Naive B cell (primary cell): ENCODE data around the gene TLCD5. TPM values are rescaled to one million over a fixed set of nuclear protein-coding genes. Genes with fewer than 3 reads are reported as not detected.

Experiments used
- ATAC-seq, 2 donors: fragments of 150-1000 bp; cut with Tn5 transposase; 2 replicates each; pipeline ENCODE4 v1.10.0; 2021; ENCODE audit warnings: low read depth in 2 of 2, mild to moderate bottlenecking in 2 of 2, moderate library complexity in 2 of 2
- DNase-seq: peaks from one replicate; pipeline ENCODE4 v3.0.0; 2022
- H3K27ac Mint-ChIP-seq, 6 donors: one replicate each; pipeline ENCODE4 v1.8.0; 2020 to 2022; ENCODE audit warnings: mild to moderate bottlenecking in 6 of 6, mixed read lengths in 6 of 6, moderate library complexity in 5 of 6, inconsistent platforms in 2 of 6
- H3K27me3 Mint-ChIP-seq, 3 donors: one replicate each; pipeline ENCODE4 v1.8.0; 2021 to 2022; ENCODE audit warnings: mixed read lengths in 3 of 3, mild to moderate bottlenecking in 1 of 3
- H3K36me3 Mint-ChIP-seq, 2 donors: one replicate each; pipeline ENCODE4 v1.8.0; 2020 to 2022; ENCODE audit warnings: mixed read lengths in 2 of 2, inconsistent platforms in 1 of 2, mild to moderate bottlenecking in 1 of 2
- H3K4me1 Mint-ChIP-seq, 3 donors: one replicate each; pipeline ENCODE4 v1.8.0; 2020 to 2022; ENCODE audit warnings: mixed read lengths in 3 of 3, inconsistent platforms in 1 of 3, mild to moderate bottlenecking in 1 of 3, moderate library complexity in 1 of 3
- H3K4me3 Mint-ChIP-seq, 8 donors: one replicate each; pipeline ENCODE4 v1.8.0; 2020 to 2022; ENCODE audit warnings: mild to moderate bottlenecking in 8 of 8, mixed read lengths in 8 of 8, moderate library complexity in 8 of 8, inconsistent platforms in 2 of 8
- H3K9me3 Mint-ChIP-seq, 7 donors: one replicate each; pipeline ENCODE4 v1.8.0; 2020 to 2022; ENCODE audit warnings: mixed read lengths in 7 of 7, mild to moderate bottlenecking in 5 of 7, inconsistent platforms in 2 of 7, moderate library complexity in 1 of 7
- polyA plus RNA-seq, 6 donors: library from polyadenylated mRNA; unstranded; fragments of 300-500 nt; fragmentation: Illumina TruSeq; gene quantifications; one replicate each; pipeline ENCODE4 v1.2.3, GENCODE V29; 2021; ENCODE audit warnings: low read depth in 6 of 6

TLCD5 gene
- not detected for polyA plus RNA-seq

DNA sequence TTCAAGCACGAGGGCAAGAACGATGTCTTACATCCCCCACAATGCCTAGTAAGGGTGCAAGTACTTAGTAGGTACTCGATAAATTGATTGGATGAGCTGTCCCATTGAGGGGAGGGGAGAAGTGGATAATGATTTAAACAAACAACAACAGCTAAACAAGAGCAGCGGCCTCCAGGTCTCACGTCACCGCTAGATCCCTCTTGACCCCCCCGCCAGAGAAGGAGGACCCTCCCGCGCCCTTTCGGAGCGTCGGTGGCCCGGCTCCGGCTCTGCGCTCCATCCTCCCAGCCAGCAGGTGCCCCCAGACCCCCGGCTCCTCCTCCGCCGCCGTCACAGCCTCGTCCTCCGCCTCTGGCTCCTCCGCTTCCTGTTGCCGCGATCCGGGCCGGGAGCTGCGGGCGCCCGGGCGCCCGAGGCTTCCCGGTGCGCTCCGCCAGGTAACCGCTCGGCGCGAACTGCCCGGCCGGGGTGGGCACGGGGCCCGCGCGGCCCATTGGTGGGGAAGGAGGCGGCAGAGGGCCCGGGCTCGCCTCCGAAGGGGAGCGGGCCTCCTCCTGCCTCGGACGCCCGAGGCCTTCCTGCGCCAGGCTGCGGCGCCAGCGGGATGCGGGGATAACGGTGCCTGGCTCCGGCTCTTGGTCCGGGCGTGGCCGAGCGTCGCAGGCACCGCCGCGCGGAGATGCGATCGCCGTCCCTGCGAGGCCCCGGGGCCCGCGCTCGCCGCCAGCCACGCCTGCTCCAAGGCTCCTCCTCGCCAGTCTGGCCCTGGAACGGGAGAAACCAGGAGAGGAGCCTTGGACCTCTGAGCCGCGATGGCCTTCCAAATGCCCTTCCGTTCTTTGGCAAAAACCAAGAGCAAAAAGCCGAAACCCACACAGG is at the start of gene TLCD5:
Gene TLCD5 (plus strand): TSS at position 368 of the 879 bp plus-strand sequence. CDS start 2,143 bp downstream, outside the sequence.
- ATAC-seq (peak; percentile 55 to 58), DNase-seq (no peak)
- peaks cover 79 to 80% (median 79%) of the 10 kb centered on the region in 3 donors for H3K27me3 Mint-ChIP-seq
- H3K4me3 Mint-ChIP-seq = peak within 1 kb of the TSS; percentile 59 to 87 (median 82)
- H3K27ac Mint-ChIP-seq = peak within 1 kb of the TSS in 2 of 6 donors; percentile 54 to 76
- peaks cover 6 to 16% (median 12%) of the 10 kb centered on the region in 3 donors for H3K4me1 Mint-ChIP-seq
- no peaks in the 10 kb centered on the region for H3K9me3 Mint-ChIP-seq
- no peaks in the 10 kb centered on the region for H3K36me3 Mint-ChIP-seq

DNA sequence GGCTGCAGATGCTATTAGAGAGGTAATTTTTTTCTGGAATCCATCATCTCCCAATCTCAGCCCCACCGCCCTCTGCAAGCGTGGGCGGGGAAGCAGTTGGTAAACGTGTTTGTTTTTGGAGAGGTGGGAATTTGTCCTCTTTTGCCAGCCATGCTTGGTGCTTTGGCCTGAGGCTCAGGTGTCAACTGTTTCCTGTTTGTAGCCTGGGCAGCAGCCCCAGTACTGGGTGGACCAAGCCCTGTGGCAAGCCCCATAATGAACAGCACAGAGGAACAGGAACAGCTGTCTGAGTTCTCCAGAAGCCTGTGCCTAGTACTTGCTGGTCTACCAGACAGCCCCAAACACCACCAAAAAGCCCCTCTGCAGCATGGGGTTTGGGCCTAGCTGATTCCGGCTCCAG is 45.6 kb upstream of the TLCD5 start:
- Mint-ChIP-seq H3K27me3 (peaks cover 15 to 24% (median 18%) of the 10 kb centered on the region in 3 donors), H3K4me1 (no peaks in the 10 kb centered on the region), H3K9me3 (peaks cover 0 to 2% (median 0%) of the 10 kb centered on the region in 7 donors), H3K36me3 (no peaks in the 10 kb centered on the region), H3K27ac (no peak overlapping the region), H3K4me3 (no peak overlapping the region)
- DNase-seq = no peak
- ATAC-seq = no peak

GRCh38 chr11:120280600-120281051 is 44.5 kb upstream of the TLCD5 start:
- peak overlapping the region in 1 of 6 donors; percentile 7 for H3K27ac Mint-ChIP-seq
- DNase-seq (no peak), ATAC-seq (no peak)
- H3K36me3 Mint-ChIP-seq = no peaks in the 10 kb centered on the region
- no peak overlapping the region for H3K4me3 Mint-ChIP-seq
- H3K9me3 Mint-ChIP-seq = peaks cover 0 to 1% (median 0%) of the 10 kb centered on the region in 7 donors
- H3K27me3 Mint-ChIP-seq = peaks cover 7 to 15% (median 14%) of the 10 kb centered on the region in 3 donors
- H3K4me1 Mint-ChIP-seq = no peaks in the 10 kb centered on the region

DNA sequence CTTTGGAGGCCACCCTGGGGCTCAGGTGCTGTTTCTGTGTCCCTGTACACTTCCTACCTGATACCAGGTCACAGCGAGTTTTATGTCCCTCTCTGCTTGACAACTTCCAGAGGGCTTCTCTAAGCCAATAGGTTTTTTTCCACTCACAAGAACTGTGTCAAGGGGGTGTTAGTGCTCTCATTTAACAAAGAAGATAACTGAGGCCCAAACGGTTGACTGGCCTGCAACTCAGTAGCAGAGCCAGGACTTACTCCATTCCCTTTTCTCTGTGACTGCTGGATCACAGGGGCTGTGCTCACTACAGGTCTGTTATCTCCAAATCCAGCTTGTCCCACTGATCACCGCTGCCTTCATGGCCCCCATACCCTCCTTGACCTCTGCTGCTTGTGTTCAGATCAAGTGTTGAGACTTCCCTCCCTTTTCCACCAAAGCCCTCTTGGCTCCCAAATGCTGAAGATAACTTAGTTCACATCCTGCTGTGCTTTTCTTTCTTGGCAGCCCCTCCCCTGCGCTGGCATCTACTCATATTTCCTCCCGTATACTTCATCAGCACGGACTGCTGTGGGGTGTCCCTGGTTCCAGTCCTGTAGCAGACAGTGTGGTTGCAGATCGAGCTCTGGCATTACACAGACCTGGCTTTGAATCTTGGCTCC is 43.8 kb upstream of the TLCD5 start:
- no peak overlapping the region for H3K27ac Mint-ChIP-seq
- ATAC-seq (no peak), DNase-seq (no peak)
- H3K9me3 Mint-ChIP-seq = peaks cover 0 to 1% (median 0%) of the 10 kb centered on the region in 7 donors
- no peaks in the 10 kb centered on the region for H3K4me1 Mint-ChIP-seq
- no peaks in the 10 kb centered on the region for H3K36me3 Mint-ChIP-seq
- no peak overlapping the region for H3K4me3 Mint-ChIP-seq
- H3K27me3 Mint-ChIP-seq = peaks cover 10 to 15% (median 14%) of the 10 kb centered on the region in 3 donors

- ATAC-seq (no peak), DNase-seq (no peak)
- Mint-ChIP-seq H3K9me3 (peaks cover 0 to 1% (median 0%) of the 10 kb centered on the region in 7 donors), H3K4me1 (no peaks in the 10 kb centered on the region), H3K4me3 (no peak overlapping the region), H3K27ac (no peak overlapping the region), H3K27me3 (peaks cover 10 to 14% (median 14%) of the 10 kb centered on the region in 3 donors), H3K36me3 (no peaks in the 10 kb centered on the region)
Measured at GRCh38 chr11:120283124-120283523, 42.0 kb upstream of the TLCD5 start.

DNA sequence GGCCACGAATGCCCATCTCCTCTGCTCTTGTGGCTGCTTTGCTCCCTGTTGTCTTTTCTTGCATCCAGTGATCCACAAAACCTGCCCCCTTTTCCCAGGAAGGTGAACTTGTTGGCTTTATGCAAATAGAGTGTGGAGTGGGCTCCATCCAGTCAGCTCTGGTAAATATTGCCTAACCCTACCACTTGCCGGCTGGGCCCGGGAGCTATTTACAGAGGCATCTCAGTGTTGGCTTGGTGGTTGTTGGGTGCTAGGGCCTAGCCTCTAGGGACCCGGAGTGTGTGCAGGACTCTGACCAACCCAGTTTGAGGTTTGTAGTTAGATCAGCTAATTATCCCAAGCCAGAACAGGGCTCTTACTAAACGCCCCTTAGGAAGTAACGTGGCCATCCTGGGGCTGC is 40.8 kb upstream of the TLCD5 start:
- peaks cover 8 to 16% (median 13%) of the 10 kb centered on the region in 3 donors for H3K27me3 Mint-ChIP-seq
- no peaks in the 10 kb centered on the region for H3K4me1 Mint-ChIP-seq
- H3K36me3 Mint-ChIP-seq = no peaks in the 10 kb centered on the region
- ATAC-seq = no peak
- H3K27ac Mint-ChIP-seq = no peak overlapping the region
- no peak for DNase-seq
- H3K4me3 Mint-ChIP-seq = no peak overlapping the region
- H3K9me3 Mint-ChIP-seq = no peaks in the 10 kb centered on the region

DNA sequence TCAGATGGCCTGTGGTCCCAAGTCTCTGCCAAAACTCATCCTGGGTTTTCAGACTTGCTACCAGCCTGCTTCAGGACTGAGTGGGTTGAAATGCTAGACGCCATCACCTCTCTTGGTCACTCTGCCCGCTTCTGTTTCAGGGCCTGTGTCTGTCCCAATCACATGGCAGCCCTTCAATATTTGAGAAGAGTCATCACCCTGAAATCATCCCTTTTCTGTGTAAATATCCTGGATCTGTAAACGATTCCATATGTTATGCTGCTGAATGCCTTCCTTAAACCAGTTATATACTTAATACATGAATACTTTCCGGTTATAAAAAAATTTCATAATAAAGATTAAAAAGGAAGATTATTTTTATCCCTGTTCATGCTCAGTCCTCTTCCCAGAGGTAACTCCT is 39.8 kb upstream of the TLCD5 start:
- no peaks in the 10 kb centered on the region for H3K9me3 Mint-ChIP-seq
- H3K4me1 Mint-ChIP-seq = no peaks in the 10 kb centered on the region
- H3K36me3 Mint-ChIP-seq = no peaks in the 10 kb centered on the region
- ATAC-seq (no peak), DNase-seq (no peak)
- H3K27ac Mint-ChIP-seq = no peak overlapping the region
- peaks cover 13 to 23% (median 22%) of the 10 kb centered on the region in 3 donors for H3K27me3 Mint-ChIP-seq
- H3K4me3 Mint-ChIP-seq = no peak overlapping the region

DNA sequence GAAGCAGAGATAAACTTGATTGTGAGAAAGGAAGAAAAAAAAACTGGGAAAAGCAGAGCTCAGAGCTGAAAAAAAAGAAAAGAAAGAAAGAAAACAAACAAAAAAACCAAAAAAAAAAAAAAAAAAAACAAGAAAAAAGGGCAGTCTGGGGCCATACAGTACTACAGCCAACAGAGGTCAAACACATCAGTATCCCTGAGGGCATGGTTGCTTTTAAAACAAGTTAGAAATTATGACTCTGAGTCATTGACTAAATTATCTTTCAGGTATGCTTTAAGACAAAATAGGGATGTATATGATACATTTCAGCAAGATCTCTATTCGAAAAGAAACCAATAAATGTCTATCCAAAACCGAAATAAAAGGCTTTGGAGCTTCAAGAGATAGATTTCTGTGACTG is 37.1 kb upstream of the TLCD5 start:
- no peaks in the 10 kb centered on the region for H3K36me3 Mint-ChIP-seq
- ATAC-seq (no peak), DNase-seq (no peak)
- H3K27me3 Mint-ChIP-seq = peaks cover 14 to 32% (median 29%) of the 10 kb centered on the region in 3 donors
- peak overlapping the region in 1 of 6 donors; percentile 39 for H3K27ac Mint-ChIP-seq
- no peaks in the 10 kb centered on the region for H3K9me3 Mint-ChIP-seq
- H3K4me3 Mint-ChIP-seq = no peak overlapping the region
- H3K4me1 Mint-ChIP-seq = no peaks in the 10 kb centered on the region

- ATAC-seq = no peak
- Mint-ChIP-seq H3K4me3 (peak overlapping the region in 1 of 8 donors; percentile 60), H3K4me1 (no peaks in the 10 kb centered on the region), H3K36me3 (no peaks in the 10 kb centered on the region), H3K27ac (peak overlapping the region in 1 of 6 donors; percentile 8), H3K27me3 (peaks cover 28 to 46% (median 40%) of the 10 kb centered on the region in 3 donors), H3K9me3 (no peaks in the 10 kb centered on the region)
- DNase-seq = no peak
Measured at GRCh38 chr11:120289426-120289825, 35.7 kb upstream of the TLCD5 start.

DNA sequence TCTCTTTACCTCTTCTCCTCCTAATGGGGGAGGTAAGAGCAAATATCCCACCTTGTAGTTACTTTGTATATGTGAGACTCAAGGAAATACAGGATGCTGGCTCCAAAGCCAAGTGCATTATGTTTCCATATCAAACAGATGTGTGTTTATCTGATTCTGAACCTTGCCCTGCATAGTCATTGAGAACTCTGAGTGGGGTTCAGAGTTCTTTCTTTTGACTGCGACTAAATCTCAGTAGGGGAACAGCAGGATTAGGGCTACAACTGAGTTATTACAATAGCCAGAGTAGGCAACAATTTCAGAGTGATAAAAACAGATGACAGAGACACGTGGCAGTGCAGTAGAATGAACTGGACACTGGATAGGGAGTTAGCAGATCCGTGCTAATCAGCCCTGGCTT is 34.1 kb upstream of the TLCD5 start:
- Mint-ChIP-seq H3K4me3 (no peak overlapping the region), H3K9me3 (no peaks in the 10 kb centered on the region), H3K27ac (no peak overlapping the region), H3K36me3 (no peaks in the 10 kb centered on the region), H3K27me3 (peaks cover 37 to 60% (median 55%) of the 10 kb centered on the region in 3 donors), H3K4me1 (no peaks in the 10 kb centered on the region)
- DNase-seq (no peak), ATAC-seq (no peak)

- DNase-seq = no peak
- Mint-ChIP-seq H3K4me1 (no peaks in the 10 kb centered on the region), H3K4me3 (no peak overlapping the region), H3K9me3 (no peaks in the 10 kb centered on the region), H3K36me3 (no peaks in the 10 kb centered on the region), H3K27ac (peak overlapping the region in 1 of 6 donors; percentile 8), H3K27me3 (peaks cover 52 to 77% (median 71%) of the 10 kb centered on the region in 3 donors)
- ATAC-seq = no peak
Measured at GRCh38 chr11:120293038-120293800, 31.9 kb upstream of the TLCD5 start.

GRCh38 chr11:120294096-120294495 is 31.0 kb upstream of the TLCD5 start:
- H3K4me3 Mint-ChIP-seq = no peak overlapping the region
- H3K36me3 Mint-ChIP-seq = no peaks in the 10 kb centered on the region
- no peaks in the 10 kb centered on the region for H3K4me1 Mint-ChIP-seq
- H3K9me3 Mint-ChIP-seq = no peaks in the 10 kb centered on the region
- no peak overlapping the region for H3K27ac Mint-ChIP-seq
- no peak for DNase-seq
- peaks cover 58 to 79% (median 75%) of the 10 kb centered on the region in 3 donors for H3K27me3 Mint-ChIP-seq
- no peak for ATAC-seq

- no peaks in the 10 kb centered on the region for H3K36me3 Mint-ChIP-seq
- no peak for DNase-seq
- ATAC-seq = no peak
- H3K9me3 Mint-ChIP-seq = no peaks in the 10 kb centered on the region
- H3K27me3 Mint-ChIP-seq = peaks cover 59 to 77% (median 73%) of the 10 kb centered on the region in 3 donors
- no peak overlapping the region for H3K27ac Mint-ChIP-seq
- H3K4me3 Mint-ChIP-seq = no peak overlapping the region
- no peaks in the 10 kb centered on the region for H3K4me1 Mint-ChIP-seq
Measured at GRCh38 chr11:120295099-120295498, 30.0 kb upstream of the TLCD5 start.
